Measurements from ENCODE around the gene LHX8. TPM values are rescaled to one million over a fixed set of nuclear protein-coding genes. Genes with fewer than 3 reads are reported as not detected.

Gene LHX8
- total RNA-seq, 1 experiment from 2014 or later = not detected

- no peak for TF ChIP-seq CTCF (conservative IDR thresholded peaks at IDR 0.05)
- Histone ChIP-seq H3K18ac (ENCODE audit: insufficient read length, low read depth, low read length) (no peak overlapping the region), H3K27me3 (ENCODE audit: insufficient read depth, low read length) (peaks cover 25% of the 10 kb centered on the region)
These were observed 8.9 kb upstream of the LHX8 start for GRCh38 chr1:75125161-75125726.

More at GRCh38 chr1:75125161-75125726, 8.9 kb upstream of the LHX8 start:
- H2AK5ac ChIP-seq (ENCODE audit: insufficient read length, low read length) = no peak overlapping the region
- Mint-ChIP-seq H3K27me3 (ENCODE audit: low read depth) (peaks cover 47% of the 10 kb centered on the region), H3K4me1 (peaks cover 10 to 21% of the 10 kb centered on the region in 2 experiments), H3K4me3 (no peak overlapping the region), H3K27ac (no peak overlapping the region), H3K9me3 (0 out of 5 replicates have a peak, but pooled peaks cover 0 to 2% of the 10 kb centered on the region in 2 experiments), H3K36me3 (ENCODE audit: insufficient read depth in 1 of 3, low read depth in 3 of 3) (peaks cover 0 to 1% (median 0%) of the 10 kb centered on the region in 3 experiments; a peak in 1 of 7 replicates)
- no peak overlapping the region for H4K91ac ChIP-seq (ENCODE audit: insufficient read length, low read depth, low read length)
- H3K56ac ChIP-seq (ENCODE audit: insufficient read length, low read depth, low read length) = no peak overlapping the region
- no CpG with 5 or more reads among the region's 38 CpGs for WGBS (ENCODE audit: extremely low coverage, insufficient read length, low lambda C conversion rate)
- peaks cover 8% of the 10 kb centered on the region for H3K23me2 ChIP-seq (ENCODE audit: insufficient read length, low read depth, low read length, poor library complexity, severe bottlenecking)
- no peak overlapping the region for H3K27ac ChIP-seq (ENCODE audit: insufficient read length, low read depth, low read length)
- H3K79me1 ChIP-seq (ENCODE audit: insufficient read depth, low read depth, low read length, poor library complexity, severe bottlenecking) = no peaks in the 10 kb centered on the region
- no peak overlapping the region for H3K9ac ChIP-seq (ENCODE audit: extremely low read depth, insufficient read length, low read length)
- no peak overlapping the region for H2BK15ac ChIP-seq (ENCODE audit: low read depth, low read length)
- DNase-seq = no peak
- no peak overlapping the region for H2BK5ac ChIP-seq (ENCODE audit: insufficient read length, low read length)
- no peaks in the 10 kb centered on the region for H3K4me1 ChIP-seq (ENCODE audit: insufficient read depth, low read length)
- no peaks in the 10 kb centered on the region for H4K20me1 ChIP-seq (ENCODE audit: control insufficient read depth, insufficient read depth, insufficient read length)
- no peak overlapping the region for H3K23ac ChIP-seq (ENCODE audit: insufficient read length, low read depth, low read length)
- H4K8ac ChIP-seq (replicated peaks; ENCODE audit: insufficient read length, low read depth, low read length) = no peak overlapping the region
- no peak overlapping the region for H3T11ph ChIP-seq (ENCODE audit: low read length)
- H3K4ac ChIP-seq (ENCODE audit: low read depth, low read length) = no peak overlapping the region
- no peak overlapping the region for H2AFZ ChIP-seq (ENCODE audit: low read length)
- no peak overlapping the region for H2BK120ac ChIP-seq (ENCODE audit: low read depth, low read length, poor library complexity, severe bottlenecking)
- no peak overlapping the region for H4K5ac ChIP-seq (ENCODE audit: insufficient read length, low read depth, low read length)
- H3K14ac ChIP-seq (ENCODE audit: insufficient read depth, low read length) = no peak overlapping the region
- no peak overlapping the region for H2BK12ac ChIP-seq (ENCODE audit: insufficient read length, low read depth, low read length)
- no peaks in the 10 kb centered on the region for H3K9me3 ChIP-seq (ENCODE audit: control insufficient read depth, low read depth, low read length)
- H2BK20ac ChIP-seq (ENCODE audit: low read depth, low read length, poor library complexity, severe bottlenecking) = no peak overlapping the region
- no peak overlapping the region for H3K4me2 ChIP-seq (ENCODE audit: insufficient read depth, insufficient read length, low read length)
- no peaks in the 10 kb centered on the region for H3K79me2 ChIP-seq (ENCODE audit: insufficient read depth, low read length)

Data from H9 (cell line).